ENCODE results near the gene IGSF21. TPM values are rescaled to one million over a fixed set of nuclear protein-coding genes. Genes with fewer than 3 reads are reported as not detected.
A peak's percentile ranks its signal among the peaks of the same experiment; 100 is the strongest.

IGSF21 gene
- polyA plus RNA-seq, 1 of the 3 experiments (the other 2 are of a cell fraction) = not detected

GRCh38 chr1:18234790-18235242 is 127.2 kb downstream of the IGSF21 start:
- Histone ChIP-seq H3K9me2 (no peaks in the 10 kb centered on the region), H3K4me2 (no peak overlapping the region), H3K4me1 (ENCODE audit: control insufficient read depth in 1 of 2, insufficient read depth in 2 of 2, low read depth in 1 of 2, low read length in 1 of 2) (peaks cover 0 to 12% of the 10 kb centered on the region in 2 experiments; a peak in 2 of 4 replicates), H4K20me1 (ENCODE audit: insufficient read depth) (no peaks in the 10 kb centered on the region), H3K9me3 (no peaks in the 10 kb centered on the region), H3K27ac (ENCODE audit: low read depth in 2 of 2, low read length in 1 of 2) (peak overlapping the region in 1 of 2 experiments; percentile 60; a peak in 1 of 4 replicates), H3K79me2 (ENCODE audit: insufficient read depth) (no peaks in the 10 kb centered on the region), H3K9ac (no peak overlapping the region), H2AFZ (ENCODE audit: low read depth) (no peak overlapping the region), H3K36me3 (replicated peaks in 1 of 2; ENCODE audit: control insufficient read depth in 1 of 2, insufficient read depth in 2 of 2, low read length in 1 of 2) (no peaks in the 10 kb centered on the region), H3F3A (replicated peaks; ENCODE audit: insufficient read depth) (no peaks in the 10 kb centered on the region), H3K4me3 (ENCODE audit: low read depth in 2 of 2, low read length in 1 of 2) (no peak overlapping the region; a peak in 1 of 4 replicates), H3K27me3 (ENCODE audit: insufficient read depth) (no peaks in the 10 kb centered on the region)
- WGBS (ENCODE audit: low lambda C conversion rate) = 16% methylated on average over 6 of the region's 6 CpGs
- CTCF ChIA-PET = interaction anchor here (0.6 to 2.2 kb wide), 79 partner anchors 8 to 1171 kb away, joined by 3 to 38 read pairs (median 5); partner anchors contain the start of gene IGSF21
- peak; percentile 81 for DNase-seq
- POLR2A ChIA-PET = interaction anchor here (1.0 kb wide), 1 partner anchor 93 kb away, joined by 4 read pairs; no protein-coding TSS in a partner anchor
- 0 out of 2 replicates have a peak, but pooled peaks have one; percentile 25 for TF ChIP-seq FOXJ3 (CRISPR knock-in tag; IDR thresholded peaks at IDR 0.05)
- peak; percentile 43; the same call in 1 of the 2 replicates for TF ChIP-seq SMC3 (IDR thresholded peaks at IDR 0.05; ENCODE audit: low read depth, low read length)
- peak; percentile 52 for TF ChIP-seq CTCF (IDR thresholded peaks at IDR 0.05)
- TF ChIP-seq RAD21 (IDR thresholded peaks at IDR 0.05; ENCODE audit: low read length) = peak; percentile 78
- TF ChIP-seq IRF3 (IDR thresholded peaks at IDR 0.05; ENCODE audit: low read depth, low read length) = no peak
- TF ChIP-seq MXI1 (IDR thresholded peaks at IDR 0.05; ENCODE audit: low read depth, low read length) = peak; percentile 50; the same call in 1 of the 2 replicates
- no peak for TF ChIP-seq ZBTB33 (IDR thresholded peaks at IDR 0.05; ENCODE audit: borderline replicate concordance, low read depth)
- TF ChIP-seq RCOR1 (IDR thresholded peaks at IDR 0.05; ENCODE audit: low read length) = 0 out of 2 replicates have a peak, but pooled peaks have one; percentile 46
- no peak for TF ChIP-seq EZH2phosphoT487 (IDR thresholded peaks at IDR 0.05; ENCODE audit: borderline replicate concordance, low read depth)
- no peak for TF ChIP-seq FOSL2 (IDR thresholded peaks at IDR 0.05; ENCODE audit: borderline replicate concordance, low read depth)

GRCh38 chr1:18237371-18237770 is 129.8 kb downstream of the IGSF21 start:
- DNase-seq = no peak
- no peaks in the 10 kb centered on the region for H3K36me3 ChIP-seq (replicated peaks in 1 of 2; ENCODE audit: control insufficient read depth in 1 of 2, insufficient read depth in 2 of 2, low read length in 1 of 2)
- H3K4me1 ChIP-seq (ENCODE audit: control insufficient read depth in 1 of 2, insufficient read depth in 2 of 2, low read depth in 1 of 2, low read length in 1 of 2) = peaks cover 0 to 18% of the 10 kb centered on the region in 2 experiments; a peak in 2 of 4 replicates
- no peaks in the 10 kb centered on the region for H3K27me3 ChIP-seq (ENCODE audit: insufficient read depth)
- H4K20me1 ChIP-seq (ENCODE audit: insufficient read depth) = no peaks in the 10 kb centered on the region
- H3F3A ChIP-seq (replicated peaks; ENCODE audit: insufficient read depth) = no peaks in the 10 kb centered on the region
- H3K9me2 ChIP-seq = no peaks in the 10 kb centered on the region
- H3K79me2 ChIP-seq (ENCODE audit: insufficient read depth) = no peaks in the 10 kb centered on the region
- H2AFZ ChIP-seq (ENCODE audit: low read depth) = no peak overlapping the region
- H3K9ac ChIP-seq = no peak overlapping the region
- H3K9me3 ChIP-seq = no peaks in the 10 kb centered on the region
- WGBS (ENCODE audit: low lambda C conversion rate) = 49% methylated on average over 7 of the region's 9 CpGs
- H3K4me3 ChIP-seq (ENCODE audit: low read depth in 2 of 2, low read length in 1 of 2) = no peak overlapping the region
- ChIA-PET CTCF (interaction anchor here (1.3 to 1.5 kb wide), 2 partner anchors 62 to 314 kb away, joined by 4 to 5 read pairs; no protein-coding TSS in a partner anchor), POLR2A (no interaction called here)
- H3K4me2 ChIP-seq = no peak overlapping the region
- no peak overlapping the region for H3K27ac ChIP-seq (ENCODE audit: low read depth in 2 of 2, low read length in 1 of 2)
- TF ChIP-seq TAF1 (IDR thresholded peaks at IDR 0.05; ENCODE audit: borderline replicate concordance, low read depth, low read length) = no peak
- no peak for TF ChIP-seq JUND (IDR thresholded peaks at IDR 0.05)
- no peak for TF ChIP-seq PBX3 (IDR thresholded peaks at IDR 0.05)
